T-cell (primary cell): ENCODE results near the gene FAM193B. TPM values are rescaled to one million over a fixed set of nuclear protein-coding genes. Genes with fewer than 3 reads are reported as not detected.
A peak's percentile ranks its signal among the peaks of the same experiment; 100 is the strongest.

Experiments used
- ATAC-seq, 4 experiments: fragments of 200-7000 bp in 3 of 4; fragments of 150-1000 bp in 1 of 4; cut with Tn5 transposase; replicated peaks in 1 of 4; 1 replicate in 3 of 4; 2 replicates in 1 of 4; pipeline ENCODE4 v1.10.0; 2021; ENCODE audit warnings: moderate library complexity in 3 of 4, mild to moderate bottlenecking in 2 of 4, moderate number of reproducible peaks in 1 of 4
- CTCF ChIA-PET, 2 donors: fragments of 300-600 bp; sonication (Branson Sonifier 250); formaldehyde crosslinking; loops; one replicate each; lab custom pipeline; 2022; ENCODE audit warnings: antibody characterized with exemption in 2 of 2; lab: Charles Lee
- POLR2A ChIA-PET, 2 donors: fragments of 300-600 bp; sonication (Branson Sonifier 250); formaldehyde crosslinking; loops; one replicate each; lab custom pipeline; 2022; ENCODE audit warnings: antibody characterized with exemption in 2 of 2; lab: Charles Lee
- DNase-seq, 35 experiments: peaks; one replicate each; pipeline versions ENCODE4 v3.0.0 to v3.0.0-alpha.2; 2013 to 2023
- H3K27ac ChIP-seq: one replicate; pipeline ENCODE4 v1.5.1; 2013; ENCODE audit warnings: low read length
- H3K27me3 ChIP-seq, 2 experiments: replicated peaks in 1 of 2; 1 replicate in 1 of 2; 2 replicates in 1 of 2; pipeline versions ENCODE4 v1.6.1 to v1.7.0; 2013; ENCODE audit warnings: low read length in 1 of 2, mixed read lengths in 1 of 2; ENCODE audit not compliant: control insufficient read depth in 2 of 2, insufficient read depth in 2 of 2; ENCODE audit errors: extremely low read depth in 1 of 2
- H3K36me3 ChIP-seq, 2 donors: 1 replicate in 1 of 2; 2 replicates in 1 of 2; pipeline versions ENCODE4 v1.6.1 to v1.7.0; 2013; ENCODE audit warnings: low read length in 1 of 2; ENCODE audit not compliant: control insufficient read depth in 2 of 2, insufficient read depth in 1 of 2; ENCODE audit errors: extremely low read depth in 1 of 2
- H3K4me1 ChIP-seq, 2 experiments: 1 replicate in 1 of 2; 2 replicates in 1 of 2; pipeline versions ENCODE4 v1.6.1 to v1.7.0; 2013; ENCODE audit warnings: low read length in 2 of 2, mixed read lengths in 1 of 2; ENCODE audit not compliant: insufficient read depth in 2 of 2, control insufficient read depth in 1 of 2; ENCODE audit errors: extremely low read depth in 1 of 2
- H3K4me3 ChIP-seq, 2 donors: 1 replicate in 1 of 2; 2 replicates in 1 of 2; pipeline versions ENCODE4 v1.5.1 to v1.7.0; 2013; ENCODE audit warnings: mild to moderate bottlenecking in 2 of 2, low read length in 1 of 2, moderate library complexity in 1 of 2; ENCODE audit not compliant: control insufficient read depth in 1 of 2; ENCODE audit errors: extremely low read depth in 1 of 2
- H3K9me3 ChIP-seq: 2 replicates; pipeline ENCODE4 v1.7.0; 2013
- H3K27ac Mint-ChIP-seq, 2 donors: one replicate each; pipeline ENCODE4 v1.8.0; 2020 to 2021; ENCODE audit warnings: mild to moderate bottlenecking in 2 of 2, mixed read lengths in 2 of 2
- H3K27me3 Mint-ChIP-seq, 2 donors: one replicate each; pipeline ENCODE4 v1.8.0; 2021 to 2022; ENCODE audit warnings: mixed read lengths in 2 of 2
- H3K36me3 Mint-ChIP-seq: one replicate; pipeline ENCODE4 v1.8.0; 2021; ENCODE audit warnings: mixed read lengths
- H3K4me1 Mint-ChIP-seq, 3 donors: one replicate each; pipeline ENCODE4 v1.8.0; 2020 to 2022; ENCODE audit warnings: mixed read lengths in 3 of 3, mild to moderate bottlenecking in 1 of 3
- H3K4me3 Mint-ChIP-seq, 3 donors: one replicate each; pipeline ENCODE4 v1.8.0; 2020 to 2022; ENCODE audit warnings: mild to moderate bottlenecking in 3 of 3, mixed read lengths in 3 of 3, moderate library complexity in 3 of 3
- H3K9me3 Mint-ChIP-seq, 3 donors: one replicate each; pipeline ENCODE4 v1.8.0; 2020 to 2022; ENCODE audit warnings: mixed read lengths in 3 of 3
- WGBS: methylation state at CpG from one replicate; pipeline ENCODE4 v1.1.5; 2013; ENCODE audit warnings: missing lambda C conversion rate; ENCODE audit not compliant: insufficient coverage; 5-methylcytosine and 5-hydroxymethylcytosine counted together
- total RNA-seq, 35 experiments: library from RNA in 6 of 35; stranded (reverse) in 6 of 35; fragments of 120-200 nt in 1 of 35; gene quantifications; one replicate each; pipeline versions ENCODE4 v1.2.1 to v1.2.4 and lab custom pipeline; 2013 to 2026

FAM193B gene
- total RNA-seq, 5 donors from 2014 or later (not counting 1 experiment from before 2014, with no cell fraction given) = 162 to 233 (median 217) TPM

- Histone ChIP-seq H3K4me1 (peaks cover 8 to 51% of the 10 kb centered on the region in 2 experiments), H3K4me3 (no peak overlapping the region), H3K27ac (no peak overlapping the region), H3K27me3 (no peaks in the 10 kb centered on the region), H3K36me3 (peaks cover 14 to 50% of the 10 kb centered on the region in 2 donors), H3K9me3 (no peaks in the 10 kb centered on the region)
- Mint-ChIP-seq H3K4me3 (no peak overlapping the region), H3K36me3 (peaks cover 18% of the 10 kb centered on the region), H3K4me1 (peaks cover 49 to 53% (median 49%) of the 10 kb centered on the region in 3 donors), H3K9me3 (no peaks in the 10 kb centered on the region), H3K27me3 (no peaks in the 10 kb centered on the region), H3K27ac (peak overlapping the region; percentile 61 to 69)
- POLR2A ChIA-PET = interaction anchor here in 1 of 2 donors (0.5 kb wide), 1 partner anchor 466 kb away, joined by 7 read pairs; no protein-coding TSS in a partner anchor
- no peak for ATAC-seq
- 86% methylated on average over 7 of the region's 13 CpGs for WGBS
- CTCF ChIA-PET = interaction anchor here in 1 of 2 donors (0.9 kb wide), 1 partner anchor 56 kb away, joined by 3 read pairs; no protein-coding TSS in a partner anchor
- no peak for DNase-seq
Measured at GRCh38 chr5:177519463-177520235, 34.7 kb downstream of the FAM193B start.

- POLR2A ChIA-PET = no interaction called here
- Mint-ChIP-seq H3K9me3 (no peaks in the 10 kb centered on the region), H3K4me3 (peak within 1 kb of the TSS; percentile 93 to 99 (median 95)), H3K27ac (peak within 1 kb of the TSS; percentile 94 to 95), H3K27me3 (no peaks in the 10 kb centered on the region), H3K4me1 (peaks cover 48 to 53% (median 49%) of the 10 kb centered on the region in 3 donors), H3K36me3 (peaks cover 34% of the 10 kb centered on the region)
- ATAC-seq (peak; percentile 88 to 93 (median 91)), DNase-seq (peak; percentile 89 to 98 (median 93))
- Histone ChIP-seq H3K27ac (peak within 1 kb of the TSS; percentile 53), H3K9me3 (no peaks in the 10 kb centered on the region), H3K36me3 (peaks cover 16 to 64% of the 10 kb centered on the region in 2 donors), H3K4me1 (peaks cover 8 to 57% of the 10 kb centered on the region in 2 experiments), H3K27me3 (no peaks in the 10 kb centered on the region), H3K4me3 (peak within 1 kb of the TSS; percentile 90 to 92)
- WGBS = under 1% methylated on average over 95 of the region's 96 CpGs
- CTCF ChIA-PET = interaction anchor here in 1 of 2 donors (0.7 kb wide), 1 partner anchor 28 kb away, joined by 3 read pairs; no protein-coding TSS in a partner anchor
Measured at GRCh38 chr5:177516601-177517568, 37.5 kb downstream of the FAM193B start, which contains the start of gene DDX41. Gene DDX41, minus strand, starts transcription at chr5:177516961. Its CDS starts 16 bp downstream, at chr5:177516945.

- POLR2A ChIA-PET = no interaction called here
- Mint-ChIP-seq H3K4me1 (peaks cover 37 to 45% (median 43%) of the 10 kb centered on the region in 3 donors), H3K27me3 (no peaks in the 10 kb centered on the region), H3K27ac (peak overlapping the region; percentile 4 to 52), H3K4me3 (peak overlapping the region; percentile 93 to 99 (median 95)), H3K9me3 (no peaks in the 10 kb centered on the region), H3K36me3 (peaks cover 41% of the 10 kb centered on the region)
- ATAC-seq = no peak
- Histone ChIP-seq H3K9me3 (no peaks in the 10 kb centered on the region), H3K4me3 (peak overlapping the region; percentile 90 to 92), H3K4me1 (peaks cover 8 to 47% of the 10 kb centered on the region in 2 experiments), H3K27me3 (no peaks in the 10 kb centered on the region), H3K27ac (no peak overlapping the region), H3K36me3 (peaks cover 15 to 66% of the 10 kb centered on the region in 2 donors)
- whole genome bisulfite sequencing = 56% methylated on average over 4 of the region's 7 CpGs
- DNase-seq = no peak
- CTCF ChIA-PET = interaction anchor here in 1 of 2 donors (0.6 kb wide), 1 partner anchor 24 kb away, joined by 6 read pairs; no protein-coding TSS in a partner anchor
Measured at GRCh38 chr5:177515580-177515979, 38.8 kb downstream of the FAM193B start.

GRCh38 chr5:177514541-177514940, 39.8 kb downstream of the FAM193B start:
- H3K4me1 Mint-ChIP-seq = peaks cover 30 to 38% (median 38%) of the 10 kb centered on the region in 3 donors
- WGBS = over 99% methylated on average over 11 of the region's 11 CpGs
- peaks cover 10 to 44% of the 10 kb centered on the region in 2 experiments for H3K4me1 ChIP-seq
- H3K36me3 ChIP-seq = peaks cover 17 to 60% of the 10 kb centered on the region in 2 donors
- H3K4me3 ChIP-seq = no peak overlapping the region
- H3K27me3 ChIP-seq = no peaks in the 10 kb centered on the region
- ChIA-PET POLR2A (no interaction called here), CTCF (no interaction called here)
- H3K27me3 Mint-ChIP-seq = no peaks in the 10 kb centered on the region
- H3K9me3 Mint-ChIP-seq = no peaks in the 10 kb centered on the region
- peaks cover 36% of the 10 kb centered on the region for H3K36me3 Mint-ChIP-seq
- ATAC-seq = no peak
- no peak for DNase-seq
- H3K27ac Mint-ChIP-seq = no peak overlapping the region
- peak overlapping the region in 1 of 3 donors; percentile 93 for H3K4me3 Mint-ChIP-seq
- no peak overlapping the region for H3K27ac ChIP-seq
- no peaks in the 10 kb centered on the region for H3K9me3 ChIP-seq

GRCh38 chr5:177513500-177513899, 40.9 kb downstream of the FAM193B start:
- Mint-ChIP-seq H3K4me1 (peaks cover 23 to 41% (median 33%) of the 10 kb centered on the region in 3 donors), H3K36me3 (peaks cover 36% of the 10 kb centered on the region), H3K4me3 (no peak overlapping the region), H3K9me3 (no peaks in the 10 kb centered on the region), H3K27me3 (no peaks in the 10 kb centered on the region), H3K27ac (no peak overlapping the region)
- no peaks in the 10 kb centered on the region for H3K27me3 ChIP-seq
- no peak for DNase-seq
- peaks cover 10 to 48% of the 10 kb centered on the region in 2 experiments for H3K4me1 ChIP-seq
- POLR2A ChIA-PET = no interaction called here
- H3K36me3 ChIP-seq = peaks cover 17 to 56% of the 10 kb centered on the region in 2 donors
- no peak overlapping the region for H3K4me3 ChIP-seq
- ATAC-seq = no peak
- 98% methylated on average over 15 of the region's 15 CpGs for WGBS
- H3K9me3 ChIP-seq = no peaks in the 10 kb centered on the region
- CTCF ChIA-PET = no interaction called here
- H3K27ac ChIP-seq = no peak overlapping the region
